NCI-H524 (cell line): ENCODE measurements around the gene NR5A1.

Experiments used
- DNase-seq, 2 experiments: peaks; one replicate each; lab custom pipeline; 2025; lab: John Stamatoyannopoulos, UW

The NR5A1 gene

GRCh38 chr9:124457887-124458431, 49.2 kb downstream of the NR5A1 start:
- no peak for DNase-seq

- DNase-seq = no peak
Observed at GRCh38 chr9:124457079-124457886, 49.9 kb downstream of the NR5A1 start.

DNA sequence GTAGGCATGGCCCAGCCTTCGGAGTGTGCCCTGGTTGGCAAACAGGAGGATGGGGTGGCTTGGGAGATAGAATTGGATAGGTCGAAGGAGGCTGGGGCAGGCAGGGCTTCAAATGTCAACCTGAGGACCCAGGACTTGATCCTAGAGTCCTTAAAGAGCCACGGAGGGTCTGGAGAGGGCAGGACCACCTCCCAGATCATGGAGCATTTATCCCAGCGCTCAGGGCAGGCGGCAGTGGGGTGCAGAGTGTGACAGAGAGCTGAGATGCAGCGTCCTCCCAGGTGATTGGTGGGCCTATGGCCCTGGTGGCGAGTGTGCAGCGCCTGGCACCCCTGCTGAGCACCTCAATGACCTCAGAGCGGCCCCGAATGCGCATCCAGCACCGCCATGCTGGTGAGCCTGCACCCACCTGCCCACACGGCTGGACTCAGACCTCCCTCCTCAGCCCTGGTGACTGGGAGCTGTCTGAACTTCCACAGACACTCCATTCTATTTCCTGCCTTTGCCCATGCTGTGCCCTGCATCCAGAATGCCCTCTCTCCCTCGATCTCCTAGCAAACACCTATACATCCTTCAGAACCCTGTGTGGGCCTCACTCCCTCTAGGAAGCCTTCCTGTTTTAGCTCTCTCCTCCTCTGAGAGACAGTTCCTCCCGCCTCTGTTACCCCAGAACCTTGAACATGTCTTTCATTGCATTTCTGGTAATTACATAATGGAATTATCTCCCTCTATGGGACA, 50.7 kb downstream of the NR5A1 start:
- DNase-seq = no peak

GRCh38 chr9:124455820-124456219, 51.4 kb downstream of the NR5A1 start:
- no peak for DNase-seq

DNA sequence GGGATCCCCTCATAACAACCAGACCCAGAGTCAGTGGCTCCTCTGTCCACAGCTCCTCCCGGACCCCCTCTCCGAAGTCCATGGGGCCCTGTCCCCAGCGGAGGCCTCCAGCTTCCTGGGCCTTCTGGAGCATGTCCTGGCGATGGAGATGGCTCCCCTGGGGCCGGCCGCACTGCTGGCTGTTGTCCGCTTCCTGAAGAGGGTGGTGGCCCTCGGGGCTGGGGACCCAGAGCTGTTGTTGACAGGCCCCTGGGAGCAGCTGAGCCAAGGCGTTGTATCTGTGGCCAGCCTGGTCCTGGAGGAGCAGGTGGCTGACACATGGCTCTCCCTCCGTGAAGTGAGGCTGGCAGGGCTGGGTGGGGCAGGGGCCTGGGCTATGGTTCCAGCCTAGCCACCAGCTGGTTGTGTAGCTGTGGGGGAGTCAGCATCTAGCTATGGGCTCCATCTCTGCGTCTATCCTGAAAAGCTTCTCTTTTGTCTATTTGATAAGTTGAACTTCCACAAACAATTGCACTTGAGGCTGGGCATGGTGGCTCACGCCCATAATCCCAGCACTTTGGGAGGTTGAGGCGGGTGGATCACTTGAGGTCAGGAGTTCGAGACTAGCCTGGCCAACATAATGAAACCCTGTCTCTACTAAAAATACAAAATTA, 52.3 kb downstream of the NR5A1 start:
- peak in 1 of 2 experiments; percentile 52 for DNase-seq

GRCh38 chr9:124454296-124454695, 52.9 kb downstream of the NR5A1 start:
- DNase-seq = no peak

- no peak for DNase-seq
Observed at GRCh38 chr9:124453586-124454191, 53.5 kb downstream of the NR5A1 start.

DNA sequence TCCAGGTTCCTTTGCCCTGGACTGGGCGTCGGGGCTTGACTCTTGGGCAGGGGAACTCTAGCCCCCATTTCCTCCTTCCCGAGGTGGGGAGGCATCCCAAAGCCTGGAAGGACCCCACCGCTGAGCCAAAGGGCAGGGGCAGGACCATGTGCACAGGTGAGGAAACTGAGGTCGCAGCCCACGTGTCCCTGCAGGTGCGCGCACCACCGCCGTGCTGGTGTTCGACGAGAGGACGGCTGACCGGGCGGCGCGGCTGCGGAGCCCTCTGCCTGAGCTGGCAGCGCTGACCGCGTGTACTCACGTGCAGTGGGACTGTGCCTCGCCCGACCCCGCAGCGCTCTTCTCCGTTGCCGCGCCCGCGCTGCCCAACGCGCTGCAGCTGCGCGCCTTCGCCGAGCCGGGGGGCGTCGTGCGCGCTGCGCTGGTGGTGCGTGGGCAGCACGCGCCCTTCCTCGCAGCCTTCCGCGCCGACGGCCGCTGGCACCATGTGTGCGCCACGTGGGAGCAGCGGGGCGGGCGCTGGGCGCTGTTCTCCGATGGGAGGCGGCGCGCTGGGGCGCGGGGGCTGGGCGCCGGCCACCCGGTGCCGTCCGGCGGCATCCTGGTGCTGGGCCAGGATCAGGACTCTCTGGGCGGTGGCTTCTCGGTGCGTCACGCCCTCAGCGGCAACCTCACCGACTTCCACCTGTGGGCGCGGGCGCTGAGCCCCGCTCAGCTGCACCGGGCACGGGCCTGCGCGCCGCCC, 54.2 kb downstream of the NR5A1 start:
- no peak for DNase-seq

DNA sequence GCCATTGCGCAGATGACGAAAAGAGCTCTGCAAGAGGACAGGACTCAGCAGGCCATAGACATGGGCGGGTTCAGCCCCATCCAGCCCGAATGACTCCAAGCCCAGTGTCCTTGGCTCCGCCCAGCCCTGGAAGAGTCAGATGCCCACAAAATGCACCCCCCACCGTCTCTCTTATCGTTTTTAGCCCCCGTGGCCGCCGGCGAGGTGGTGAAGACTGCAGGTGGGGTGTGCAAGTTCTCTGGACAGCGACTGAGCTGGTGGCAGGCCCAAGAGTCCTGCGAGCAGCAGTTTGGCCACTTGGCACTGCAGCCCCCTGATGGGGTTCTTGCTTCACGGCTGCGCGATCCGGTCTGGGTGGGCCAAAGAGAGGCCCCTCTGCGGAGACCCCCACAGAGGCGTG, 54.9 kb downstream of the NR5A1 start:
- no peak for DNase-seq

DNA sequence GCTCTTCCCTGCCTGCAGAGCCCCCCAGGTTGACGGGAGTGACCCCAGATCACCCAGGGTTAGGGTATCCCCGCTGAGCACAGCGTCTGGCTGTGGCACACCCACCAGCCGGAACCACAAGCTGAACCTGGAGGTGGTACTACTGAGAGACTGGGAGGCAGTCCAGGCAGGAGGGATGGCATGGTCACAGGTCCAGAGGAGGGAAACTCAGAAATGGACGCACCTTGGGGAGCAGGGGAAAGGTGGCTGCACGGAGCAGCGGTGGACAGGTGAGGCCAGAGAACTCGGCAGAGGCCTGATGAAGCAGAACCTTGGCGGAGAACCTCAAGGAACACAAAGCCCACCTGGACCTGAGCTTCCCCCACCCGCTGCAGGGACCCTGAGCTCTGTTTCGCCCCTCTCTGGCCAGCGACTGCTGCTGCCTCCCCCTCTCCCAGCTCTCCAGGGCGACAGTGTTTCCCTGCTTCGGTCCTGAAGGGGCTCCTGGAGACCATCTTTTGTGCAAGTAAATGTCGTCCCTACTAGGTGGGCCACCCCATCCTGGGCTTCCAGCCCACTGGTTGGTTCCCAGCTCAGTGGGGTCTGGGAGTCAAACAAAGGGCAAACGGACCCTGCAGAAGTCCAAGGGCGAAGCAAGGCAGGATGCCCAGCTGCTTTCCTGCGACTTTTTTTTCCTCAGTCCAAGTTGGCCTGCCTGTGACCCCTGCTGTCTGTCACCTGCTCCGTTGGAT, 56.1 kb downstream of the NR5A1 start:
- no peak for DNase-seq

DNA sequence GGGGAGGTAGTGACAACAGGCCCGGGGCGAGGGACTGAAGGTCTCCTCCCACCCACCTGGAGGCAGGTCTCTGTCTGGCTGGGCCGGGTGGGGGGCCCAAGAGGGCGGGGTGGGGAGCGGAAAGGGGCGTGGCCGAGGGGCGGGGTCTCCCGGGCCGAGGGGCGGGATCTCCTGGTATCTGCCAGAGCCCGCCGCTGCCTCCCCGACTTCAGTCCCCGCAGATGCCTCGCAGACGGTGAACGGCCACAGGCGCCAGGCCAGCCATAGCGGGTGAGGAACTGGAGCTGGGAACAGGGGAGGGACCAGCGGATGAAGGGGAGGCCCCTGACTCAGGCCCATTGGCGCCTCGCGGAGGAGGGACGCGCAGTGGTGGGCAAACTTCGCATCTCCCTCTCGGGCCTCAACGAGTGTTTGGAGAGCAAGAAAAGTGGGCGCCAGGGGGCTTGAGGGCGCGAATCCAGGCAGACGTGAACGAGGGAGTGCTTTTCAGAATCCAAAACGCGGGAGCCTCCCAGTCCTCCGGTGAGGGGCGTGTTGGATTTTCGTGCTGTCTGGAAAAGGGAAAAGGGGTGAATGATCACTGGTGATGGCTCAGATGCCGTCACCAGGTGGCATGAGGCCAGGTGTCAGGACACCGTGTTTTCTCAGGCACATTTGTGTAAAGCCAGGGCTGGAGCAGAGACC, 56.8 kb downstream of the NR5A1 start, which contains the start of gene ADGRD2:
Gene ADGRD2 (plus strand): TSS at position 211 of the 684 bp plus-strand sequence. CDS start 1,216 bp downstream, outside the sequence.
- DNase-seq = peak in 1 of 2 experiments; percentile 35

DNA sequence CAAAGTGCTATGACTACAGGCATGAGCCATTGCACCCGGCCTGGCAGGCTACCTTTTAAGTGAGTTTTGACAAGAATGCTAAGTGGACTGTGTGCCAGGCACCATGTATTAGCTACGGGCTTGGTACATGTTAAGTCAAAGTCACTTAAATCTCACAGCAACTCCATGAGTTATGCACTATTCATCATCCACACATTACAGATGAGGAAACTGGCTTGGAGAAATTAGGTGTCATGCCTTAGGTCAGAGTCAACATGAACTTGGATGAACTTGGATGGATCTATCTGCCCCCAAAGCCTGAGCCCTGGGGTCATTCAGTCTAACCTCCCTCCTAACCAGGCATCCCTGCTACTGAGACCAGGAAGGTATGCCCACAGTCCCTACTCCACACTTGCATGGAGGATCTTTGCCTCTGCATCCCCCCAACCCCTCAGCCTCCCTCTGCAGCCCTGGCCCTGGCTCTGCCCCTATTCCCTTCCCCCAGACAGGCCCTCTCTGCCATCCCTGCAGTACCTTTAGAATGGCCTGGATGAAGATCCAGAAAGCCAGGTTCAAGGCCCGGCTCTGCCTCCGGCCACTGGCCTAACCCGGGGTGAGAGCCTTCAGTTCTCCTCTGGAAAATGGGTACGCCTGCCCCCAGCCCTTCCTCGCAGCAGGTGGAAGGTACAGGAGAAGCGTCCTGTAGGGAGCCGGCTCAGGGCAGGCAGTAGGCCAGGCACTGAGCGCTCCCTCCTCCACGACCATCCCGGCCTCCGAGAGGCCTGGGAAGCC, 57.6 kb downstream of the NR5A1 start:
- no peak for DNase-seq

GRCh38 chr9:124448019-124448418, 59.2 kb downstream of the NR5A1 start:
- no peak for DNase-seq

- no peak for DNase-seq
Observed at GRCh38 chr9:124447297-124447661, 59.9 kb downstream of the NR5A1 start.

DNA sequence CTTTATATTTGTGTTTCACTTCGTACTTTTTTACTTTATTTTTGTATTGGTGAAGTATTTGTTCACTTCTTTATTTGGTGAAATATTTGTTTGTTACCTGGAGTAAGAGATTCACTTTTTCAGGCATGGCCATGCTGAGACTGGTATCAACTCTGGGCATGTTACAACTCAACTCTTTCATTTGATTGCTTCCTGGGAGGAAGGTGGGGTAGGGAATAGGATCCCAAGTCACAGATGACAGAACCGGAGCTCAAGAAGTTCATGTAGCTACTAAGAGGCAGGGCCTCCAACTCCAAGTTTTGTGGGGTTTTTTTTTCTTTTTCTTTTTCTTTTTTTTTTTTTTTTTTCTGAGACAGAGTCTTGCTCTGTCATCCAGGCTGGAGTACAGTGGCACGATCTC, 63.0 kb downstream of the NR5A1 start:
- no peak for DNase-seq

GRCh38 chr9:124443625-124444024, 63.6 kb downstream of the NR5A1 start:
- DNase-seq = no peak

DNA sequence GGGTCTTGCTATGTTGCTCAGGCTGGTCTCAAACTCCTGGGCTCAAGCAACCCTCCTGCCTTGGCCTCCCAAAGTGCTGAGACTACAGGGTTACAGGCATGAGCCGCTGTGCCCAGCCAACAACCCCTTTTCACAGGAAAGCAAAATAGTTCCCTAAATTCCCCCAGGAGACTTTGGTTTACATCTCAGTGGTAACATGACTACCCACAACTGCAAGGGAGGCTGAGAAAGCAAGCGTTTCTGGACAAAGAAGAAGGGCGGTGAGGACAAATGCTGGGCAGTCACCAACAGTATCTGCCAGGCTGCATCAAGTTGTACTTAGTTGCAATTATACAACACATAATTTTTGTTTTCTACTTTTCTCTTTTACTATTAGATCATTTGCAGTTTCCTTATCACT, 64.4 kb downstream of the NR5A1 start:
- no peak for DNase-seq

GRCh38 chr9:124442379-124442778, 64.8 kb downstream of the NR5A1 start:
- DNase-seq = no peak

DNA sequence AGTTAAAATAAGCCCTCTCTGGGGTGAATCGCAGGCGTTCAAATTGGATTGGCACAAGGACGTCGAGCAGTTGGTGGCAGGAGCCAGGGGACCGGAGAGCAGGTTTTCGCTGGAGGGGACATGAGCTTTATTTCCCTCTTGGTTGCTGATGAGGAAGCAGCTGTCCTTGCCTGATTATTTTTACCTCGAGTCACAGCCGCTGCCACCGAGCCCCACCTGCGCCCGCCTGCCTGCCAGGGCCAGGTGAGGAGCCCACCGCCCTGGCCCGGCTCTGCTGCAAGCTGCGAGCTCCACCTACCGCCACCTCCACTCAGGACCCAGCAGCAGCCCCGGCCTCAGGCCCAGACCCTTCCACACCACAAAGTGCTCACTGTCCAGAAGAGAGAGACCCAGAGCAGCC, 65.9 kb downstream of the NR5A1 start:
- DNase-seq = no peak
